SK-N-SH (cell line): ENCODE results near the gene IWS1. TPM values are rescaled to one million over a fixed set of nuclear protein-coding genes. Genes with fewer than 3 reads are reported as not detected.

ENCODE experiments used
- CTCF ChIA-PET: fragments of 300-600, 350-600 bp; formaldehyde crosslinking; extraction: SDS; loops from one replicate; lab custom pipeline; 2021; lab: Yijun Ruan, JAX
- POLR2A ChIA-PET: fragments of 350-600 bp; sonication (Branson Sonifier 250); formaldehyde crosslinking; extraction: SDS; loops from one replicate; lab custom pipeline; 2020; ENCODE audit warnings: antibody characterized with exemption, inconsistent platforms; lab: Yijun Ruan, JAX
- DNase-seq: peaks from one replicate; pipeline ENCODE4 v3.0.0; 2012
- H2AFZ ChIP-seq: fragments of 200-600 bp; sonication (generic); 2 replicates; pipeline ENCODE4 v1.8.1; 2016; ENCODE audit warnings: antibody characterized with exemption, mild to moderate bottlenecking, low read depth
- H3F3A ChIP-seq: fragments of 200-600 bp; sonication (generic); replicated peaks from 2 replicates; pipeline ENCODE3; 2016; ENCODE audit warnings: antibody characterized with exemption, mild to moderate bottlenecking; ENCODE audit not compliant: insufficient read depth
- H3K27ac ChIP-seq, 2 experiments: fragments of 200-500 bp in 1 of 2; fragments of 200-600 bp in 1 of 2; sonication (Bioruptor generic) in 1 of 2; sonication (generic), shearing (Covaris generic) in 1 of 2; 2 replicates each; pipeline versions ENCODE4 v1.5.1 to v1.6.1; 2014 to 2016; ENCODE audit warnings: low read depth in 2 of 2, inconsistent platforms in 1 of 2, low read length in 1 of 2, mild to moderate bottlenecking in 1 of 2, mixed read lengths in 1 of 2
- H3K27me3 ChIP-seq: fragments of 200-600 bp; sonication (generic), shearing (Covaris generic); 2 replicates; pipeline ENCODE4 v1.6.1; 2016; ENCODE audit warnings: mixed run types; ENCODE audit not compliant: insufficient read depth
- H3K36me3 ChIP-seq, 2 experiments: fragments of 200-500 bp in 1 of 2; fragments of 200-600 bp in 1 of 2; sonication (Bioruptor generic) in 1 of 2; sonication (generic) in 1 of 2; replicated peaks in 1 of 2; 2 replicates each; pipeline versions ENCODE3 to v1.5.1; 2014 to 2016; ENCODE audit warnings: low read length in 1 of 2, mild to moderate bottlenecking in 1 of 2; ENCODE audit not compliant: insufficient read depth in 2 of 2, control insufficient read depth in 1 of 2
- H3K4me1 ChIP-seq, 2 experiments: fragments of 200-500 bp in 1 of 2; fragments of 200-600 bp in 1 of 2; sonication (Bioruptor generic) in 1 of 2; sonication (generic), shearing (Covaris generic) in 1 of 2; 2 replicates each; pipeline versions ENCODE4 v1.5.1 to v1.6.1; 2014 to 2016; ENCODE audit warnings: low read depth in 1 of 2, low read length in 1 of 2, mixed run types in 1 of 2; ENCODE audit not compliant: insufficient read depth in 2 of 2, control insufficient read depth in 1 of 2
- H3K4me2 ChIP-seq: fragments of 200-600 bp; sonication (generic), shearing (Covaris generic); 2 replicates; pipeline ENCODE4 v1.6.1; 2017; ENCODE audit warnings: mixed run types
- H3K4me3 ChIP-seq, 2 experiments: fragments of 200-500 bp in 1 of 2; fragments of 200-600 bp in 1 of 2; sonication (Bioruptor generic) in 1 of 2; sonication (generic), shearing (Covaris generic) in 1 of 2; 2 replicates each; pipeline versions ENCODE4 v1.5.1 to v1.8.1; 2014 to 2016; ENCODE audit warnings: low read depth in 2 of 2, inconsistent platforms in 1 of 2, low read length in 1 of 2, mild to moderate bottlenecking in 1 of 2, mixed read lengths in 1 of 2, moderate library complexity in 1 of 2
- H3K79me2 ChIP-seq: fragments of 200-600 bp; sonication (generic); 2 replicates; pipeline ENCODE4 v1.8.1; 2017; ENCODE audit warnings: mild to moderate bottlenecking; ENCODE audit not compliant: insufficient read depth
- H3K9ac ChIP-seq: fragments of 200-600 bp; sonication (generic); 2 replicates; pipeline ENCODE4 v1.6.1; 2017; ENCODE audit warnings: mixed run types
- H3K9me2 ChIP-seq: fragments of 200-600 bp; sonication (generic); 2 replicates; pipeline ENCODE4 v1.6.1; 2017; ENCODE audit warnings: mixed run types
- H3K9me3 ChIP-seq: fragments of 200-600 bp; sonication (generic); 2 replicates; pipeline ENCODE4 v1.6.1; 2017; ENCODE audit warnings: mixed run types, mild to moderate bottlenecking, moderate library complexity
- H4K20me1 ChIP-seq: fragments of 200-600 bp; sonication (generic); 2 replicates; pipeline ENCODE4 v1.6.1; 2017; ENCODE audit warnings: mild to moderate bottlenecking, mixed run types; ENCODE audit not compliant: insufficient read depth
- FOXJ3 ChIP-seq: sonication (generic); formaldehyde crosslinking; IDR thresholded peaks from 2 replicates; pipeline ENCODE4 v1.5.1; 2020; ENCODE audit warnings: mild to moderate bottlenecking, missing genetic modification reagents
- MAX ChIP-seq: IDR thresholded peaks from 2 replicates; pipeline ENCODE4 v1.4.0; 2012; ENCODE audit warnings: low read depth
- MEF2A ChIP-seq: IDR thresholded peaks from 2 replicates; pipeline ENCODE4 v1.4.0; 2012; ENCODE audit warnings: low read depth, borderline replicate concordance
- PBX3 ChIP-seq: IDR thresholded peaks from 2 replicates; pipeline ENCODE4; 2012
- POLR2AphosphoS5 ChIP-seq: IDR thresholded peaks from 2 replicates; pipeline ENCODE4 v1.6.1; 2012; ENCODE audit warnings: low read depth, low read length
- RFX5 ChIP-seq: IDR thresholded peaks from 2 replicates; pipeline ENCODE4 v1.6.1; 2012; ENCODE audit warnings: mild to moderate bottlenecking, improper control_type of control experiment, low read length
- SMC3 ChIP-seq: IDR thresholded peaks from 2 replicates; pipeline ENCODE4 v1.6.1; 2012; ENCODE audit warnings: low read depth, low read length, improper control_type of control experiment
- TAF1 ChIP-seq: IDR thresholded peaks from 2 replicates; pipeline ENCODE4 v1.6.1; 2012; ENCODE audit warnings: low read depth, mild to moderate bottlenecking, low read length, moderate library complexity, borderline replicate concordance
- TCF12 ChIP-seq: IDR thresholded peaks from 2 replicates; pipeline ENCODE4 v1.4.0; 2012
- USF1 ChIP-seq: IDR thresholded peaks from 2 replicates; pipeline ENCODE4 v1.4.0; 2012; ENCODE audit warnings: low read depth, borderline replicate concordance
- YY1 ChIP-seq: IDR thresholded peaks from 2 replicates; pipeline ENCODE4 v1.4.0; 2012; ENCODE audit warnings: low read depth, mild to moderate bottlenecking
- WGBS: methylation state at CpG from one replicate; pipeline ENCODE4 v1.1.6; 2017; ENCODE audit warnings: low lambda C conversion rate; 5-methylcytosine and 5-hydroxymethylcytosine counted together
- polyA plus RNA-seq, 3 experiments: library from polyadenylated mRNA; depleted of rRNA; stranded (reverse); fragments of >200 nt; gene quantifications; 2 replicates each; pipeline ENCODE4 v1.2.3, GENCODE V29; 2012

Gene IWS1
- polyA plus RNA-seq, 1 of the 3 experiments (the other 2 are of a cell fraction) = 24.6 TPM

- Histone ChIP-seq H4K20me1 (peaks cover 71% of the 10 kb centered on the region), H3K36me3 (peaks cover 27 to 30% of the 10 kb centered on the region in 2 experiments), H2AFZ (no peak overlapping the region), H3K9ac (no peak overlapping the region), H3K9me3 (no peaks in the 10 kb centered on the region), H3K27me3 (no peaks in the 10 kb centered on the region), H3K4me2 (no peak overlapping the region), H3K27ac (peak overlapping the region in 1 of 2 experiments; percentile 28; a peak in 1 of 4 replicates), H3K79me2 (peaks cover 90% of the 10 kb centered on the region), H3F3A (peaks cover 40% of the 10 kb centered on the region), H3K4me3 (no peak overlapping the region), H3K4me1 (peaks cover 10 to 39% of the 10 kb centered on the region in 2 experiments), H3K9me2 (no peaks in the 10 kb centered on the region)
- CTCF ChIA-PET = interaction anchor here (1.1 to 1.5 kb wide), 4 partner anchors 14 to 163 kb away, joined by 3 to 5 read pairs (median 4); partner anchors contain the start of genes IWS1 and LIMS2
- TF ChIP-seq RFX5 (no peak), MEF2A (no peak), YY1 (no peak), USF1 (no peak), MAX (no peak), PBX3 (no peak), FOXJ3 (CRISPR knock-in tag) (no peak), SMC3 (no peak)
- POLR2A ChIA-PET = no interaction called here
- WGBS = 98% methylated on average over 4 of the region's 4 CpGs
- DNase-seq = no peak
Measured at GRCh38 chr2:127512362-127512761, 13.9 kb downstream of the IWS1 start.

GRCh38 chr2:127511917-127512316 is 14.4 kb downstream of the IWS1 start:
- peaks cover 22 to 27% of the 10 kb centered on the region in 2 experiments for H3K36me3 ChIP-seq
- H3K27me3 ChIP-seq = no peaks in the 10 kb centered on the region
- POLR2A ChIA-PET = no interaction called here
- peaks cover 10 to 41% of the 10 kb centered on the region in 2 experiments for H3K4me1 ChIP-seq
- TF ChIP-seq POLR2AphosphoS5 (no peak), TCF12 (0 out of 2 replicates have a peak, but pooled peaks have one; percentile 5), TAF1 (no peak)
- no peak overlapping the region for H3K9ac ChIP-seq
- no peaks in the 10 kb centered on the region for H3K9me3 ChIP-seq
- H3K4me3 ChIP-seq = no peak overlapping the region
- peak overlapping the region in 1 of 2 experiments; percentile 28; a peak in 1 of 4 replicates for H3K27ac ChIP-seq
- H3K4me2 ChIP-seq = 0 out of 2 replicates have a peak overlapping the region, but pooled peaks have one; percentile 16
- no peak for DNase-seq
- CTCF ChIA-PET = interaction anchor here (0.6 to 1.3 kb wide), 4 partner anchors 33 to 164 kb away, joined by 3 to 5 read pairs (median 4); partner anchors contain the start of gene LIMS2
- H3K79me2 ChIP-seq = peaks cover 90% of the 10 kb centered on the region
- no peak overlapping the region for H2AFZ ChIP-seq
- H3F3A ChIP-seq = peaks cover 44% of the 10 kb centered on the region
- no peaks in the 10 kb centered on the region for H3K9me2 ChIP-seq
- WGBS = 43% methylated on average over 1 of the region's 1 CpG
- H4K20me1 ChIP-seq = peaks cover 74% of the 10 kb centered on the region
